ENCODE data around the gene KIF19.

- TF ChIP-seq EP300 (IDR thresholded peaks at IDR 0.05): no peak
- no peak for TF ChIP-seq POLR2AphosphoS5 (IDR thresholded peaks at IDR 0.05)
- no peak for TF ChIP-seq POLR2A (IDR thresholded peaks at IDR 0.05)
These were observed 30.1 kb upstream of the KIF19 start for GRCh38 chr17:74295625-74296547.

Data from stomach (tissue), 4 donors.